GM19099 (cell line): Measurements from ENCODE around the gene TNFRSF9.

Source experiments
- POLR2A ChIP-seq: IDR thresholded peaks from 3 replicates; pipeline ENCODE4 v1.6.1; 2011; ENCODE audit warnings: low read depth; ENCODE audit not compliant: insufficient read length; ENCODE audit errors: extremely low read depth

TNFRSF9 gene

DNA sequence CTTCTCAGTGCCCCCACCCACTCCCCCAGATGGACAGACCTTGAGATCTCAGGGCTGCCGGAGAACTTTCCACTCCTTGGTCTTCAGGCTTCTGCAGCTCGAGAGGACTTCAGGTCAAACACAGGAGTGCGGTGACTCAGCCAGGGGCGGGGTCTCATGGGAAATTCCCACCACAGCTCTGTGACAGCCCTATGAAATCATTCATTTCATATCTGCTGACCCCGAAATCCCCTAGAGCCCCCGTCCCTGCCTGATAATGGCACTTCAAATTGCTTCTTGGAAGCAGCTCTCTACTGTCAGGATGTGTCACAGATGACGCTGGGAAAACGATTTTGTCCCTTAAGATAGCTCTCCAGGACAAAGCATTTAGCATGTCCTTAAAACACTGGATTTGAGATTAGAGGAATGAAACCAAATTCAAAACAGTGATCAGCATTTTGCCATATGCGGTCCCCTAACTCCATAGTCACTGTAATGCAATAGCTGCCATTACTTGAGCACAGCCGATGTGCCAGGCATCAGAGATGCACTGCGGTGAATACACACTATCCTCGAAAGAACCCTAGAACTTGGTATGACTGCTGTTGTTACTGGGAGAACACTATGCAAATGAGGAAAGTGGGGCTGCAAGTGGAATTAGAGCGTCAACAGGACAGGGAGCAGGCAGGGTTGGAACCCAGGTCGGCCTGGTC is at the start of gene TNFRSF9:
TSS of gene TNFRSF9 (minus strand) at position 95 of the 692 bp plus-strand sequence. CDS start 845 bp downstream, outside the sequence.
- peak; percentile 48 for TF ChIP-seq POLR2A

- TF ChIP-seq POLR2A: no peak
Observed at GRCh38 chr1:7989762-7990428, 49.3 kb upstream of the TNFRSF9 start.

GRCh38 chr1:7988576-7988975 is 47.9 kb upstream of the TNFRSF9 start:
- TF ChIP-seq POLR2A: no peak

DNA sequence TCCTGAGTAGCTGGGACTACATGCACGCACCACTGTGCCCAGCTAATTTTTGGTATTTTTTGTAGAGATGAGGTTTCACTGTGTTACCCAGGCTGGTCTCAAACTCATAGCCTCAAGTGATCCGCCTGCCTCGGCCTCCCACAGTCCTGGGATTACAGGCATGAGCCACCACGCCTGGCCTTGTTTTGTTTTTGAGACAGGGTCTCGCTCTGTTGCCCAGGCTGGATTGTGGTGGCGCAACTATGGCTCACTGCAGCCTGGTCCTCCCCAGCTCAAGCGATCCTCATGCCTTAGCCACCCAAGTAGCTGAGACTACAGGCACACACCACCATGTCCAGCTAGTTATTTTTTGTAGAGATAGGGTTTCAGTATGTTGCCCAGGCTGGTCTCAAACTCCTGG is 46.9 kb upstream of the TNFRSF9 start:
- no peak for TF ChIP-seq POLR2A

DNA sequence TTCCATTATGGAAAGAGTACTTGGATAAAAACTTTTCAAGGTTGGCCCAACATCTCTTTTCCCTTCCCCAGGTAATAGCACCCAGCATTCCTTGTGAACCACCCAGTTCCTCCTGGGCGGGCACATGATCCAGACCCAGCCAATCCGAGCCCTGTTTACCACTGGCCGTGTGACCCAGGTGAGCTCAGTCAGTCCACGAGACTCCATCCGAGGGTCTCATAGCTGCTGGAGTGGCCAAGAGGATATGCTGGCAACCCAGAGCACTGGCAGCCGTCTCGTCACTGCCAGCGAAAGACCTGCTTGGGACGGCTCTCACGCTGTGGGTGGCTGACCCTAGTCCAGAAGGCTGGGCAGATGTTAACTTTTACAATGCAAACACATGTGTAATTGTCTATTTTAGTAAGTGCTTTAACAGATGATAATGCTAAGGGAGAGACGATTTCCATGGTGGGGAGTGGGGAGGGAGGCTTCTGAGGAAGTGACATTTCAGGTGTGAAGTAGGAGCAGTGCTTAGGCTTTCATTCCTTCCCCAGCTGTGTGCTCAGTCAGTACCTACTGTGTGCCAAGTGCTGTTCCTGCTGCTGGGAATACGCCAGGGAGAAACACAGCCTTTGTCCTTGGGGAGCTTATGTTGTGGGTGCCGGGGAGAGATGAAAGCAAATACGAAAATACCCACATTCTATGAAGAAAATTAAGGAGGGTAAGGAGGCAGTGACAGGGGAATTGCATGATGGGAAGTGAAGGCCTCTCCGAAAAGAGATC is 45.4 kb upstream of the TNFRSF9 start:
- TF ChIP-seq POLR2A: no peak

GRCh38 chr1:7984811-7985210 is 44.2 kb upstream of the TNFRSF9 start:
- no peak for TF ChIP-seq POLR2A

GRCh38 chr1:7983086-7983778 is 42.6 kb upstream of the TNFRSF9 start:
- TF ChIP-seq POLR2A: no peak

- no peak for TF ChIP-seq POLR2A
Observed at GRCh38 chr1:7980984-7981383, 40.3 kb upstream of the TNFRSF9 start.

GRCh38 chr1:7975212-7975865 is 34.7 kb upstream of the TNFRSF9 start:
- no peak for TF ChIP-seq POLR2A

GRCh38 chr1:7973086-7973485 is 32.4 kb upstream of the TNFRSF9 start:
- no peak for TF ChIP-seq POLR2A

DNA sequence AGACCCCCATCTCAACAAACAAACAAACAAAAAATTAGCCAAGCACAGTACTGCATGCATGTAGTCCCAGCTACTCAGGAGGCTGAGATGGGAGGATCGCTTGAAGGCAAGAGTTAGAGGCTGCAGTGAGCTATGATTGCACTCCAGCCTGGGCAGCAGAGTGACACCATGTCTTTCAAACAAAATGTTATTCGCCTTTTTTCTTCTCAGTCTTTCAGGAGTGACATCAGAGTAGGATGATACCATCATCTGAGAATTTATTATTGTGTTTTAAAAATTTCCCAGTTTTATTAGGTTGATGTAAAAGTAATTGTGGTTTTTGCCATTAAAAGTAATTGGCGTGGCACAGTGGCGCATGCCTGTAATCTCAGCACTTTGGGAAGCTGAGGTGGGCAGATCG is 31.6 kb upstream of the TNFRSF9 start:
- TF ChIP-seq POLR2A: no peak

DNA sequence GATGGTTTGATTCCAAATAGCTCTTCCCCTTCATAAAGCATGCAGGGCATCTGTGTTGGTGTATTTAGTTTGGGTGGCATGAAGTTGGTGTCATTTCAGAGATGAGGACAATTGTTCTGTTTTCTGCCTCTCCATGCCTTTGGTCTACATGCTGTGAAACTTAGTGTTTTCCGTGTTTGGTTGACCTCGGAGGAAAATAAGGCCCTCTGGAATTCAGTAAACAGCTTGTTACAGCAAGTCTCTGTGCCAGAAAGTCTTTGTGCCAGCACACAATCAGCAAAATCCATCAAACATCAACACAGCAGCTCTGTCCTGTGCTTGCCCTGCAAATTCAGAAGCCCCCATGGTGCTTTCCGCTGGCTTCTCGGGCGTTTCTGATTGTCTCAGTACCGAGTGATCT is 30.4 kb upstream of the TNFRSF9 start:
- no peak for TF ChIP-seq POLR2A

GRCh38 chr1:7970246-7970645 is 29.6 kb upstream of the TNFRSF9 start:
- TF ChIP-seq POLR2A: no peak

GRCh38 chr1:7967651-7968050 is 27.0 kb upstream of the TNFRSF9 start:
- TF ChIP-seq POLR2A: no peak

DNA sequence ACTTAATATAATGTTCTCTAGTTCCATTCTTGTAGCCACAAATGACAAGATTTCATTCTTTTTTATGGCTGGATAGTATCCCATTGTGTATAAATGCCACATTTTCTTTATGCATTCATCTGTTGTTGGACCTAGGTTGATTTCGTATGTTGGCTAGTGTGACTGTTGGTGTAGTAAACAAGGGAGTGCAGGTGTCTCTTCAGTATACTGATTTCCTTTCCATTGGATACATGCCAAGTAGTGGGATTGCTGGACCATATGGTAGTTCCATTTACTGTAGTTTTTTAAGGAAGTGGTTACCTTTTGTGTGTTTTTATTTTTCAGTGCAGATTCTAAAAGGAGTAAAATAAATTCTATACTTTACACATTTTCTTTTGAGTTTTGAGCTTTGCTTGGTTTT is 26.6 kb upstream of the TNFRSF9 start:
- TF ChIP-seq POLR2A: no peak

DNA sequence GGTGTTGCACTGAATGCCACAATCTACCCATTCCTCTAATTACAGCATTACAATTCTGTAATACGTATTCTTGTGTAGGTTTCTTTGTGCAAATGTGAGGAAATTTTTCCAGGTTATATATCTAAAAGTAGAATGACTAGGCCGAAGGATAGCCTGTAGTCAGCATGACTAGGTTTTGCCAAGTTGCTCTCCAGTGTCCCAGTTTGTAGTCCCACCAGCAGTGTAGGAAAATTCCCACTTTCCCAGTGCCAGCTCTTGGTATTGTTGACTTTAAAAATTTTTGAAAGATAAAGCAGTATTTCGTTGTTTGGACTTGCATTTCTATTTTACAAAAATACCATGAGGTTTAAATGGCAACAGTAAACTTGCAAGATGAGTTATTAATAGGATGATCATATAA is 23.8 kb upstream of the TNFRSF9 start:
- no peak for TF ChIP-seq POLR2A
